CD8-positive, alpha-beta memory T cell (primary cell): ENCODE results near the gene WDR12. TPM values are rescaled to one million over a fixed set of nuclear protein-coding genes. Genes with fewer than 3 reads are reported as not detected.
"Not testable (repeated sequence)": the region's sequence is repeated elsewhere in the genome, so short reads cannot be mapped to it uniquely, and the experiment has no call there.

Experiments used
- CTCF ChIA-PET: fragments of 350-600 bp; sonication (Branson Sonifier 250); formaldehyde crosslinking; loops from one replicate; lab custom pipeline; 2021; ENCODE audit warnings: antibody characterized with exemption; lab: Charles Lee
- POLR2A ChIA-PET: fragments of 350-600 bp; sonication (Branson Sonifier 250); formaldehyde crosslinking; loops from one replicate; lab custom pipeline; 2021; ENCODE audit warnings: antibody characterized with exemption; lab: Charles Lee
- DNase-seq, 5 donors: peaks; one replicate each; pipeline versions ENCODE4 v3.0.0 to v3.0.0-alpha.2; 2020 to 2022; ENCODE audit warnings: mixed read lengths in 1 of 5
- H3K27ac ChIP-seq: one replicate; pipeline ENCODE4 v1.7.0; 2013; ENCODE audit warnings: low read depth, mild to moderate bottlenecking, low read length, moderate library complexity
- H3K27me3 ChIP-seq: 2 replicates; pipeline ENCODE4 v1.7.0; 2013; ENCODE audit warnings: low read length, mild to moderate bottlenecking; ENCODE audit not compliant: insufficient read depth, poor library complexity, severe bottlenecking
- H3K36me3 ChIP-seq: 2 replicates; pipeline ENCODE4 v1.7.0; 2013; ENCODE audit warnings: mild to moderate bottlenecking, low read length, moderate library complexity; ENCODE audit not compliant: insufficient read depth
- H3K4me1 ChIP-seq: 2 replicates; pipeline ENCODE4 v1.7.0; 2013; ENCODE audit warnings: mild to moderate bottlenecking, low read length, moderate library complexity; ENCODE audit not compliant: insufficient read depth
- H3K4me3 ChIP-seq: 2 replicates; pipeline ENCODE4 v1.7.0; 2013; ENCODE audit warnings: mild to moderate bottlenecking, low read length
- H3K9me3 ChIP-seq: 2 replicates; pipeline ENCODE4 v1.7.0; 2013; ENCODE audit warnings: mild to moderate bottlenecking, low read length
- H3K27ac Mint-ChIP-seq, 8 donors: one replicate each; pipeline ENCODE4 v1.8.0; 2020 to 2021; ENCODE audit warnings: mixed read lengths in 8 of 8, mild to moderate bottlenecking in 6 of 8, inconsistent platforms in 3 of 8, moderate library complexity in 3 of 8
- H3K27me3 Mint-ChIP-seq, 2 donors: one replicate each; pipeline ENCODE4 v1.8.0; 2020 to 2021; ENCODE audit warnings: mixed read lengths in 2 of 2, mild to moderate bottlenecking in 1 of 2, moderate library complexity in 1 of 2
- H3K36me3 Mint-ChIP-seq, 3 donors: one replicate each; pipeline ENCODE4 v1.8.0; 2020 to 2021; ENCODE audit warnings: mixed read lengths in 3 of 3, inconsistent platforms in 1 of 3, mild to moderate bottlenecking in 1 of 3
- H3K4me1 Mint-ChIP-seq, 3 donors: one replicate each; pipeline ENCODE4 v1.8.0; 2020 to 2021; ENCODE audit warnings: mixed read lengths in 3 of 3, inconsistent platforms in 1 of 3, mild to moderate bottlenecking in 1 of 3
- H3K4me3 Mint-ChIP-seq, 7 donors: one replicate each; pipeline ENCODE4 v1.8.0; 2020 to 2021; ENCODE audit warnings: mixed read lengths in 7 of 7, mild to moderate bottlenecking in 6 of 7, moderate library complexity in 4 of 7, inconsistent platforms in 2 of 7
- H3K9me3 Mint-ChIP-seq, 5 donors: one replicate each; pipeline ENCODE4 v1.8.0; 2020 to 2022; ENCODE audit warnings: mixed read lengths in 5 of 5, mild to moderate bottlenecking in 3 of 5, moderate library complexity in 2 of 5, inconsistent platforms in 1 of 5
- polyA plus RNA-seq: library from polyadenylated mRNA; unstranded; fragments of 300-500 nt; fragmentation: Illumina TruSeq; gene quantifications from one replicate; pipeline ENCODE4 v1.2.3, GENCODE V29; 2021
- total RNA-seq, 2 experiments: library from RNA; stranded (reverse); gene quantifications; one replicate each; pipeline ENCODE4 v1.2.3, GENCODE V29; 2021

Gene WDR12
- 100 to 1,000 TPM; 129 to 132 TPM for total RNA-seq
- 23.7 TPM for polyA plus RNA-seq

DNA sequence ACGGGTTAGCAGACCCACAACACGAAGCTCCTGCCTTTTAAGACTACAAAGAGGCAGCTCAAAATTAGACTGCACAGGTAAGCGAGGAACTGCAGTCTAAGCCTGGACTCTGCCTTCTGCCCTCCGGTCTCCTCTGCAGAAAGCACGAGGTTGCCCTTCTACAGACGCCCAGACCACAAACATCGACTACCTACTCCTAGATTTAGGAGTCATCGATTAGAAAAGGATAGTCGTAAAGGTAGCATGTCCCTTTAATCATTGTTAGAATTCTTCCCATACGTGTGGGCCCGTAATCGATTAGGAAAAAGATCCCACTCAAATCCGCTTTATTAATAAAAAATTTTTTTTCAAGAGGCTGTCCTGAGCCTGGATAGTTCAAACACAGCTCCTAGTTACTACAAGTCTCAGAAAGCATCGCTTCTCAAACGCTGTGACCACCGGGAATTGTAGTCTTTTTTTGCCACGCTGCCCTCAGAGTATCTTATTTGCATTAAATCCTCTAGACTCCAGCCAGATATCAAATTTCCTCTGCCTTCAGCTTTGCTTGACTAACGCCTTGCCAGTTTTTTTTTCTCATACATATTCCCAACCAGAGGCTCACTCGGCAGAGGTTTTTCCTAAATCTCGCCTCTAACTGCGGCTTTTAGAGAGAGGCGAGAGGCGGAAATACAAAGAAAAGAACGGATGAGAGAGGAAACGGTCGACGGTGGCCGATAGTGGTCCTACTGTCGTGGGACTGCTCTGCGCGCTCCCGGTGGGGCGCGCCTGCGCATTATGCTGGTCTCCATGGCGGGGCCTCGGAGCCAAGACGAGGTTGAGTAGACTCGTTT is at the start of gene WDR12, which contains the start of gene CARF:
Gene WDR12, minus strand, starts transcription at position 162 of the 830 bp plus-strand sequence. CDS start 197 bp downstream, outside the sequence.
Gene CARF, plus strand, starts transcription at position 764 of the 830 bp plus-strand sequence. CDS start 29,628 bp downstream, outside the sequence.
- peak within 1 kb of the TSS; percentile 92 to 99 (median 98) for H3K27ac Mint-ChIP-seq
- peaks cover 23 to 49% (median 44%) of the 10 kb centered on the region in 3 donors for H3K4me1 Mint-ChIP-seq
- peak within 1 kb of the TSS; percentile 95 for H3K4me3 ChIP-seq
- peak within 1 kb of the TSS; percentile 77 for H3K27ac ChIP-seq
- no peaks in the 10 kb centered on the region for H3K27me3 Mint-ChIP-seq
- H3K4me3 Mint-ChIP-seq, result peak within 1 kb of the TSS; percentile 95 to 100 (median 98)
- DNase-seq, result peak; percentile 87 to 93 (median 90)
- H3K36me3 ChIP-seq, result no peaks in the 10 kb centered on the region
- no peaks in the 10 kb centered on the region for H3K9me3 Mint-ChIP-seq
- POLR2A ChIA-PET, result interaction anchor here (0.6 to 1.6 kb wide), 6 partner anchors 13 to 645 kb away, joined by 3 to 7 read pairs (median 6); partner anchors contain the start of genes CYP20A1, FAM117B and NBEAL1
- H3K27me3 ChIP-seq, result no peaks in the 10 kb centered on the region
- no peaks in the 10 kb centered on the region for H3K9me3 ChIP-seq
- CTCF ChIA-PET, result interaction anchor here (0.7 to 1.8 kb wide), 4 partner anchors 21 to 327 kb away, joined by 4 to 7 read pairs (median 4); partner anchors contain the start of genes CYP20A1 and ICA1L
- peaks cover 11% of the 10 kb centered on the region for H3K4me1 ChIP-seq
- peaks cover 0 to 14% (median 0%) of the 10 kb centered on the region in 3 donors for H3K36me3 Mint-ChIP-seq

- CTCF ChIA-PET, result no interaction called here
- no peaks in the 10 kb centered on the region for H3K9me3 ChIP-seq
- no peak overlapping the region for H3K4me3 ChIP-seq
- POLR2A ChIA-PET, result no interaction called here
- H3K36me3 ChIP-seq, result no peaks in the 10 kb centered on the region
- no peaks in the 10 kb centered on the region for H3K9me3 Mint-ChIP-seq
- no peaks in the 10 kb centered on the region for H3K4me1 ChIP-seq
- H3K27me3 Mint-ChIP-seq, result no peaks in the 10 kb centered on the region
- no peak overlapping the region for H3K27ac Mint-ChIP-seq
- no peak overlapping the region for H3K27ac ChIP-seq
- H3K4me3 Mint-ChIP-seq, result no peak overlapping the region
- H3K36me3 Mint-ChIP-seq, result peaks cover 9 to 55% (median 17%) of the 10 kb centered on the region in 3 donors
- DNase-seq, result no peak
- no peaks in the 10 kb centered on the region for H3K4me1 Mint-ChIP-seq
- no peaks in the 10 kb centered on the region for H3K27me3 ChIP-seq
Measured at GRCh38 chr2:202960524-202960923, 49.1 kb upstream of the WDR12 start.

DNA sequence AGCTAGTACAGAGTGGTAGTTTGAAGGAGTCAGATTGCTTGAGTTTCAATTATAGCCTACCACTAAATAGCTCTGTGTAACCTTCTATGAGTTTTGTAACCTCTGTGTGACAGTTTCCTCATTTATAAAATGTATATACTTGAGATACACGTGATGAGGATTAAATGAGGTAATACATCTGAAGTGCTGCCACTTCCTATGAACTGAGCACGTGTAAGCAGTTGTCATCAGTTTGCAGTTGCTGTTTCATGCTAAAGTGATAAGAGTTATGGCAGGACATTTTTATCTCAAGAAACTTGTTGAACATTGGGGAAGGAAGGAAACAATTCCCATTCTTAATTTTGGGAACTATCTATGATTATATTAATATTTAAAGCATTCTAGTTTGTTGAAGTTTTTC is 39.1 kb upstream of the WDR12 start:
- no peak for DNase-seq
- no peaks in the 10 kb centered on the region for H3K27me3 Mint-ChIP-seq
- POLR2A ChIA-PET, result interaction anchor here (0.7 kb wide), 1 partner anchor 944 kb away, joined by 3 read pairs; no protein-coding TSS in a partner anchor

DNA sequence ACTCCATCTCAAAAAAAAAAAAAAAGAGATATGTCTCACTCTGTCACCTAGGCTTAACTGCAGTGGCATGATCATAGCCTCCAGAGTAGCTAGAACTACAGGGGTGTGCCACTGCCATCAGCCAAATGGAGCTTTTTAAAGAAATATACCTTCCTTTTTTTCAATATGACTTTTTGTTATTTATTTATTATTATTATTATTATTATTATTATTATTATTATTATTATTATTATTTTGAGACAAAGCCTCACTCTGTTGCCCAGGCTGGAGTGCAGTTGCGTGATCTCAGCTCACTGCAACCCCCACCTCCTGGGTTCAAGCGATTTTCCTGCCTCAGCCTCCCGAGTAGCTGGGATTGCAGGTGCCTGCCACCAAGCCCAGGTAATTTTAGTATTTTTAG is 37.9 kb upstream of the WDR12 start:
- H3K27me3 Mint-ChIP-seq, DNase-seq, H3K4me1 Mint-ChIP-seq, H3K27ac Mint-ChIP-seq, CTCF ChIA-PET, H3K4me3 ChIP-seq, H3K9me3 ChIP-seq, H3K36me3 ChIP-seq, H3K4me3 Mint-ChIP-seq, H3K27me3 ChIP-seq, H3K27ac ChIP-seq, POLR2A ChIA-PET, H3K4me1 ChIP-seq: not testable (repeated sequence)
- Mint-ChIP-seq H3K9me3 (peaks cover 9 to 25% (median 18%) of the 10 kb centered on the region in 5 donors), H3K36me3 (peaks cover 26 to 54% (median 43%) of the 10 kb centered on the region in 3 donors)

More for the DNA sequence above, 39.1 kb upstream of the WDR12 start:
- H3K4me3 Mint-ChIP-seq, result no peak overlapping the region
- no peaks in the 10 kb centered on the region for H3K4me1 Mint-ChIP-seq
- no peaks in the 10 kb centered on the region for H3K27me3 ChIP-seq
- peaks cover 23 to 46% (median 30%) of the 10 kb centered on the region in 3 donors for H3K36me3 Mint-ChIP-seq
- H3K9me3 Mint-ChIP-seq, result peaks cover 5 to 16% (median 13%) of the 10 kb centered on the region in 5 donors
- H3K27ac Mint-ChIP-seq, result no peak overlapping the region
- H3K36me3 ChIP-seq, result no peaks in the 10 kb centered on the region
- no peak overlapping the region for H3K27ac ChIP-seq
- no peak overlapping the region for H3K4me3 ChIP-seq
- no peaks in the 10 kb centered on the region for H3K4me1 ChIP-seq
- CTCF ChIA-PET, result no interaction called here
- no peaks in the 10 kb centered on the region for H3K9me3 ChIP-seq

- no peak for DNase-seq
- H3K27ac ChIP-seq, result no peak overlapping the region
- ChIA-PET POLR2A (no interaction called here), CTCF (no interaction called here)
- H3K9me3 Mint-ChIP-seq, result peaks cover 9 to 25% (median 18%) of the 10 kb centered on the region in 5 donors
- peaks cover 26 to 57% (median 44%) of the 10 kb centered on the region in 3 donors for H3K36me3 Mint-ChIP-seq
- H3K4me3 Mint-ChIP-seq, result no peak overlapping the region
- H3K9me3 ChIP-seq, result no peaks in the 10 kb centered on the region
- no peak overlapping the region for H3K27ac Mint-ChIP-seq
- no peaks in the 10 kb centered on the region for H3K27me3 ChIP-seq
- no peaks in the 10 kb centered on the region for H3K27me3 Mint-ChIP-seq
- no peaks in the 10 kb centered on the region for H3K4me1 Mint-ChIP-seq
- H3K4me1 ChIP-seq, result no peaks in the 10 kb centered on the region
- H3K36me3 ChIP-seq, result no peaks in the 10 kb centered on the region
- H3K4me3 ChIP-seq, result no peak overlapping the region
Measured at GRCh38 chr2:202945497-202945896, 34.0 kb upstream of the WDR12 start.

DNA sequence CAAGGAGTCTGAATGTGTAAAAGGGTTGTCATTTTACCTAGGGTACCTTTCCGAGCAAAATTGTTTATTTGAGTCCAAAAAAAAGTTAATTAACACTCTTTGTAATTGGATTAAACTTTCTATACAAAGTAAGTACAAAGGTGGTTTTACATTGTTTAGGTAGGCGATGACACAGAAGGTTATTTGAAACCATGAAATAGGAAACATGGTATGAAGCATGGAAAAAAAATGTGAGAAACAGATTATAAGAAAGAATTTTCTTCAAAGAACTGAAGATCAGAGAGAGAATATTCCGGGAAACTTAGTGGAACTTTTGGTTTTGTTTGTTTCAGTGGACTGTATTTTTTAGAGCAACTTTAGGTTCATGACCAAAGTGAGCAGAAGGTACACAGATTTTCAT is 33.3 kb upstream of the WDR12 start:
- no peak overlapping the region for H3K27ac ChIP-seq
- no peaks in the 10 kb centered on the region for H3K9me3 ChIP-seq
- H3K4me1 Mint-ChIP-seq, result no peaks in the 10 kb centered on the region
- ChIA-PET POLR2A (no interaction called here), CTCF (no interaction called here)
- no peaks in the 10 kb centered on the region for H3K27me3 ChIP-seq
- H3K4me1 ChIP-seq, result no peaks in the 10 kb centered on the region
- H3K36me3 Mint-ChIP-seq, result peaks cover 26 to 60% (median 44%) of the 10 kb centered on the region in 3 donors
- no peaks in the 10 kb centered on the region for H3K36me3 ChIP-seq
- no peak overlapping the region for H3K4me3 Mint-ChIP-seq
- H3K27me3 Mint-ChIP-seq, result no peaks in the 10 kb centered on the region
- H3K4me3 ChIP-seq, result no peak overlapping the region
- no peak overlapping the region for H3K27ac Mint-ChIP-seq
- peaks cover 9 to 25% (median 18%) of the 10 kb centered on the region in 5 donors for H3K9me3 Mint-ChIP-seq
- DNase-seq, result no peak

GRCh38 chr2:202944408-202944807 is 32.9 kb upstream of the WDR12 start:
- POLR2A ChIA-PET, result no interaction called here
- no peak for DNase-seq

DNA sequence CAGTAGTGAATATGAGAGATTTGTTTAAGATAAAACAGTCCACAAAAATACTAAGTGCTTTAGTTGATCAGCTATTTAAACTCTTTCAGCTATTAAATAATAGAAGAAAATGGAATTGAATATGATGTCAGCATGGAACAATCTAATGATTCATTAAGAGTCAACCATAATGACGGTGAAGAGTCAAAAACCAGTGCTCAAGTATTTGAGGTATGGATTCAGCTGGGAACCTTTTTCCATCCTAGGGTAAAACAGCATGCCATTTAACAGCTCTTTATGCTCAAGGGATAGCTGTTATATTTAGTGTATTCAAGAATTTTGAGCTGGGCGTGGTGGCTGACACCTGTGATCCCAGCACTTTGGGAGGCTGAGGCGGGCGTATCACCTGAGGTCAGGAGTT is 30.3 kb upstream of the WDR12 start:
- H3K4me1 Mint-ChIP-seq, result no peaks in the 10 kb centered on the region
- Histone ChIP-seq H3K9me3 (no peaks in the 10 kb centered on the region), H3K36me3 (no peaks in the 10 kb centered on the region), H3K4me1 (no peaks in the 10 kb centered on the region), H3K27me3 (no peaks in the 10 kb centered on the region), H3K4me3 (no peak overlapping the region), H3K27ac (no peak overlapping the region)
- no peak for DNase-seq
- POLR2A ChIA-PET, result no interaction called here
- H3K9me3 Mint-ChIP-seq, result peaks cover 6 to 12% (median 7%) of the 10 kb centered on the region in 5 donors
- H3K36me3 Mint-ChIP-seq, result peaks cover 29 to 58% (median 35%) of the 10 kb centered on the region in 3 donors
- no peak overlapping the region for H3K4me3 Mint-ChIP-seq
- H3K27ac Mint-ChIP-seq, result no peak overlapping the region
- no peaks in the 10 kb centered on the region for H3K27me3 Mint-ChIP-seq
- CTCF ChIA-PET, result interaction anchor here (0.9 kb wide), 1 partner anchor 9 kb away, joined by 3 read pairs; no protein-coding TSS in a partner anchor

More at GRCh38 chr2:202944408-202944807, 32.9 kb upstream of the WDR12 start:
- CTCF ChIA-PET, result no interaction called here
- H3K9me3 Mint-ChIP-seq, result peaks cover 9 to 25% (median 18%) of the 10 kb centered on the region in 5 donors
- Histone ChIP-seq H3K27me3 (no peaks in the 10 kb centered on the region), H3K9me3 (no peaks in the 10 kb centered on the region), H3K36me3 (no peaks in the 10 kb centered on the region), H3K27ac (no peak overlapping the region), H3K4me3 (no peak overlapping the region), H3K4me1 (no peaks in the 10 kb centered on the region)
- H3K36me3 Mint-ChIP-seq, result peaks cover 26 to 60% (median 44%) of the 10 kb centered on the region in 3 donors
- no peak overlapping the region for H3K27ac Mint-ChIP-seq
- H3K4me1 Mint-ChIP-seq, result no peaks in the 10 kb centered on the region
- no peak overlapping the region for H3K4me3 Mint-ChIP-seq
- no peaks in the 10 kb centered on the region for H3K27me3 Mint-ChIP-seq
